OCI-LY3 (cell line): Measurements from ENCODE around the gene RPS6KA5.
"Not testable (repeated sequence)": the region's sequence is repeated elsewhere in the genome, so short reads cannot be mapped to it uniquely, and the experiment has no call there.

Source experiments
- EZH2phosphoT487 ChIP-seq: fragments of 200-600 bp; shearing (Covaris generic); IDR thresholded peaks from 2 replicates; pipeline ENCODE4 v1.6.1; 2018; ENCODE audit warnings: antibody characterized with exemption, mixed run types, low read depth
- TF ChIP-seq, protein P1 (sequence below): fragments of 200-600, 300-600 bp; sonication (generic); IDR thresholded peaks from 2 replicates; pipeline ENCODE4 v1.5.1; 2014; ENCODE audit warnings: antibody characterized with exemption, low read length, low read depth

DNA sequence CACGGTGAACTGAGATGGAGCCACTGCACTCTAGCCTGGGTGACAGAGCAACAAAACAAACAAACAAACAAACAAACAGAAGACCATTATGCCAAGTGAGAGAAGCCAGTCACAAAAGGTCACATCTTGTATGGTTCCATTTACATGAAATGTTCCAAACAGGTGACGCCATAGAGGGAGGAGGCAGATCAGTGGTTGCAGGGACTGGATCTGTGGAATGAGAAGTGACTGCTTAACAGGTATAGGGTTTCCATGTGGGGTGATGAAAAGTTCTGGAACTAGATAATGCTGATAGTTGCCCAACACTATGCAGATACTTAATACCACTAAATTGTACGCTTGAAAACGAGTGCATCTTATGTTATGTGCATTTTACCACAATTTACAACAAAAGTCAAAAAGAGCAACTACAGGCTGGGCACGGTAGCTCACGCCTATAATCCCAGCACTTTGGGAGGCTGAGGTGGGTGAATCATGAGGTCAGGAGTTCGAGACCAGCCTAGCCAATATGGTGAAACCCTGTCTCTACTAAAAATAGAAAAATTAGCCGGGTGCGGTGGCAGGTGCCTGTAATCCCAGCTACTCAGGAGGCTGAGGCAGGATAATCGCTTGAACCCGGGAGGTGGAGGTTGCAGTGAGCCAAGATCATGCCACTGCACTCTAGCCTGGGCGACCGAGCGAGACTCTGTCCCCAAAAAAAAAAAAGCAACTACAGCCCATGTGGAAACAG is 33.5 kb upstream of the RPS6KA5 start:
- TF ChIP-seq, protein P1, sequence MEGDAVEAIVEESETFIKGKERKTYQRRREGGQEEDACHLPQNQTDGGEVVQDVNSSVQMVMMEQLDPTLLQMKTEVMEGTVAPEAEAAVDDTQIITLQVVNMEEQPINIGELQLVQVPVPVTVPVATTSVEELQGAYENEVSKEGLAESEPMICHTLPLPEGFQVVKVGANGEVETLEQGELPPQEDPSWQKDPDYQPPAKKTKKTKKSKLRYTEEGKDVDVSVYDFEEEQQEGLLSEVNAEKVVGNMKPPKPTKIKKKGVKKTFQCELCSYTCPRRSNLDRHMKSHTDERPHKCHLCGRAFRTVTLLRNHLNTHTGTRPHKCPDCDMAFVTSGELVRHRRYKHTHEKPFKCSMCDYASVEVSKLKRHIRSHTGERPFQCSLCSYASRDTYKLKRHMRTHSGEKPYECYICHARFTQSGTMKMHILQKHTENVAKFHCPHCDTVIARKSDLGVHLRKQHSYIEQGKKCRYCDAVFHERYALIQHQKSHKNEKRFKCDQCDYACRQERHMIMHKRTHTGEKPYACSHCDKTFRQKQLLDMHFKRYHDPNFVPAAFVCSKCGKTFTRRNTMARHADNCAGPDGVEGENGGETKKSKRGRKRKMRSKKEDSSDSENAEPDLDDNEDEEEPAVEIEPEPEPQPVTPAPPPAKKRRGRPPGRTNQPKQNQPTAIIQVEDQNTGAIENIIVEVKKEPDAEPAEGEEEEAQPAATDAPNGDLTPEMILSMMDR: not testable (repeated sequence)
- not testable (repeated sequence) for TF ChIP-seq EZH2phosphoT487
